SK-N-SH treated with all-trans-retinoic acid at 6 μM for 48 hours (cell line): ENCODE results near the gene C1orf159.

Experiments used
- ATAC-seq: fragments of 200-7000 bp; cut with Tn5 transposase; 3 replicates; pipeline ENCODE4 v1.9.1; 2020; ENCODE audit warnings: mild to moderate bottlenecking, moderate library complexity
- ARNTL ChIP-seq: fragments of 450-650 bp; formaldehyde crosslinking; IDR thresholded peaks from 2 replicates; pipeline ENCODE4 v1.5.0; 2020; ENCODE audit warnings: low read depth, mild to moderate bottlenecking, moderate library complexity, borderline replicate concordance
- BACH2 ChIP-seq: fragments of 250-450 bp; sonication (Bioruptor Pico); IDR thresholded peaks from 2 replicates; pipeline ENCODE4 v1.9.0; 2021; ENCODE audit warnings: mild to moderate bottlenecking, borderline replicate concordance
- CREB5 ChIP-seq: fragments of 250-450 bp; sonication (Bioruptor Pico); IDR thresholded peaks from 2 replicates; pipeline ENCODE4 v1.5.1; 2020; ENCODE audit warnings: low read depth, mild to moderate bottlenecking, moderate library complexity
- CSDC2 ChIP-seq: fragments of 250-450 bp; sonication (Bioruptor Pico); IDR thresholded peaks from 2 replicates; pipeline ENCODE4 v1.5.0; 2020; ENCODE audit warnings: mild to moderate bottlenecking, moderate library complexity
- CSRNP3 ChIP-seq: fragments of 250-450 bp; sonication (Bioruptor Pico); IDR thresholded peaks from 2 replicates; pipeline ENCODE4 v1.5.1; 2021; ENCODE audit warnings: mild to moderate bottlenecking, moderate library complexity
- ESRRG ChIP-seq: fragments of 250-450 bp; sonication (Bioruptor Pico); IDR thresholded peaks from 2 replicates; pipeline ENCODE4 v1.6.1; 2021; ENCODE audit warnings: mild to moderate bottlenecking
- GLIS3 ChIP-seq: fragments of 250-450 bp; sonication (Bioruptor Pico); IDR thresholded peaks from 2 replicates; pipeline ENCODE4 v1.5.0; 2020; ENCODE audit warnings: mild to moderate bottlenecking, moderate library complexity
- ISL1 ChIP-seq: fragments of 250-450 bp; sonication (Bioruptor Pico); IDR thresholded peaks from 2 replicates; pipeline ENCODE4 v2.1.2; 2022; ENCODE audit warnings: mild to moderate bottlenecking, moderate library complexity
- OSR1 ChIP-seq: fragments of 250-450 bp; sonication (Bioruptor Pico); IDR thresholded peaks from 2 replicates; pipeline ENCODE4 v1.8.0; 2022; ENCODE audit warnings: moderate library complexity, mild to moderate bottlenecking, inconsistent platforms
- PPARA ChIP-seq: fragments of 250-450 bp; sonication (Bioruptor Pico); IDR thresholded peaks from 2 replicates; pipeline ENCODE4 v1.5.0; 2020; ENCODE audit warnings: mild to moderate bottlenecking, borderline replicate concordance
- RARB ChIP-seq: fragments of 250-450 bp; sonication (Bioruptor Pico); IDR thresholded peaks from 2 replicates; pipeline ENCODE4 v1.8.0; 2021; ENCODE audit warnings: mild to moderate bottlenecking, moderate library complexity
- TSHZ2 ChIP-seq: fragments of 250-450 bp; sonication (Bioruptor Pico); IDR thresholded peaks from 2 replicates; pipeline ENCODE4 v1.5.0; 2020; ENCODE audit warnings: mild to moderate bottlenecking, moderate library complexity
- ZC3H10 ChIP-seq: fragments of 250-450 bp; sonication (Bioruptor Pico); IDR thresholded peaks from 2 replicates; pipeline ENCODE4 v1.5.1; 2021; ENCODE audit warnings: mild to moderate bottlenecking, moderate library complexity
- ZFP3 ChIP-seq: fragments of 250-450 bp; sonication (Bioruptor Pico); IDR thresholded peaks from 2 replicates; pipeline ENCODE4 v1.5.0; 2020; ENCODE audit warnings: mild to moderate bottlenecking, moderate library complexity
- ZFP30 ChIP-seq: fragments of 450-650 bp; formaldehyde crosslinking; IDR thresholded peaks from 2 replicates; pipeline ENCODE4 v1.5.0; 2022; ENCODE audit warnings: mild to moderate bottlenecking, moderate library complexity
- ZNF8 ChIP-seq: fragments of 450-650 bp; formaldehyde crosslinking; IDR thresholded peaks from 2 replicates; pipeline ENCODE4 v1.5.0; 2020; ENCODE audit warnings: mild to moderate bottlenecking, moderate library complexity

Gene C1orf159

GRCh38 chr1:1163538-1164070, 47.7 kb upstream of the C1orf159 start:
- no peak for ATAC-seq

GRCh38 chr1:1162597-1163537, 47.0 kb upstream of the C1orf159 start:
- no peak for ATAC-seq
- TF ChIP-seq BACH2 (CRISPR knock-in tag) (no peak), CSRNP3 (no peak), ZFP3 (no peak)

More at GRCh38 chr1:1163538-1164070, 47.7 kb upstream of the C1orf159 start:
- no peak for TF ChIP-seq CREB5 (CRISPR knock-in tag)
- TF ChIP-seq TSHZ2 = no peak
- TF ChIP-seq BACH2 (CRISPR knock-in tag) = no peak

- ATAC-seq = no peak
- TF ChIP-seq PPARA (CRISPR knock-in tag) (no peak), ZNF8 (CRISPR knock-in tag) (no peak), ZC3H10 (CRISPR knock-in tag) (no peak), ISL1 (CRISPR knock-in tag) (no peak), OSR1 (CRISPR knock-in tag) (no peak), CREB5 (CRISPR knock-in tag) (no peak), GLIS3 (CRISPR knock-in tag) (no peak), CSDC2 (CRISPR knock-in tag) (no peak), ZFP30 (CRISPR knock-in tag) (no peak), CSRNP3 (no peak), RARB (CRISPR knock-in tag) (no peak), ESRRG (CRISPR knock-in tag) (no peak), ARNTL (CRISPR knock-in tag) (no peak), BACH2 (CRISPR knock-in tag) (no peak), TSHZ2 (no peak)
Observed at GRCh38 chr1:1161683-1162079, 45.8 kb upstream of the C1orf159 start.
